ENCODE data around the gene RASGEF1C.

DNA sequence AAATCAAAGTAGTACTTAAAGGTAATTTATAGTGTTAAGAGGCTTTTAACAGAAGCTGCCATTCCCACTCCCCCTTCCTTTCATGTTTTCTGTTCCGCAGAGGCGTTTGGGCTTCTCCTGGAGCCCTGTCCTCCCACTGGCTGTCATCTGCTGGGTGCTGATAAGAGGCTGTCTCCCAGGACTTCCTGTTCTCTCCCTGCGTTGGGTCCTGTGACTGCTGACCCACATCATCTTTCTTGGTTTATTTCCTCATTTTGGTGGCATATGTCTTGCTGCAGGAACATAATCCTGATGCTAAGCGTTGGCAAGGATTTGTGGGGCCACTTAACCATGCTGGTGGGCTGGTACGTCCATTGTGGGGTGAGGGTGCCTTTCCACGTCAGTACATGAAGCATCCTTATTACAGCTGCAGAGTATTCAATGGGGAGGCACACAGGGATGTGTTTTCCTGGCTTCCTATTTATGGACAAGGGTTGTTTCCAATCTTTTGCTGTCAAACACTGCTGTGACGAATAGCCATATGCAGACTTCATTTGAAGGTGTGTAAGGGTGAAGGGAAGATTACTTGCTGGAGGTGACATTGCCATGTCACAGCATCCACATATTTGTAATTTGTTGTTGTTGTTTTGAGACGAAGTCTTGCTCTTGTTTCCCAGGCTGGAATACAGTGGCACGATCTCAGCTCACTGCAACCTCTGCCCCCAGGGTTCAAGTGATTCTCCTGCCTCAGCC lies 115.2 kb downstream of the RASGEF1C start:
- TF ChIP-seq, protein P1, sequence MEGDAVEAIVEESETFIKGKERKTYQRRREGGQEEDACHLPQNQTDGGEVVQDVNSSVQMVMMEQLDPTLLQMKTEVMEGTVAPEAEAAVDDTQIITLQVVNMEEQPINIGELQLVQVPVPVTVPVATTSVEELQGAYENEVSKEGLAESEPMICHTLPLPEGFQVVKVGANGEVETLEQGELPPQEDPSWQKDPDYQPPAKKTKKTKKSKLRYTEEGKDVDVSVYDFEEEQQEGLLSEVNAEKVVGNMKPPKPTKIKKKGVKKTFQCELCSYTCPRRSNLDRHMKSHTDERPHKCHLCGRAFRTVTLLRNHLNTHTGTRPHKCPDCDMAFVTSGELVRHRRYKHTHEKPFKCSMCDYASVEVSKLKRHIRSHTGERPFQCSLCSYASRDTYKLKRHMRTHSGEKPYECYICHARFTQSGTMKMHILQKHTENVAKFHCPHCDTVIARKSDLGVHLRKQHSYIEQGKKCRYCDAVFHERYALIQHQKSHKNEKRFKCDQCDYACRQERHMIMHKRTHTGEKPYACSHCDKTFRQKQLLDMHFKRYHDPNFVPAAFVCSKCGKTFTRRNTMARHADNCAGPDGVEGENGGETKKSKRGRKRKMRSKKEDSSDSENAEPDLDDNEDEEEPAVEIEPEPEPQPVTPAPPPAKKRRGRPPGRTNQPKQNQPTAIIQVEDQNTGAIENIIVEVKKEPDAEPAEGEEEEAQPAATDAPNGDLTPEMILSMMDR (IDR thresholded peaks at IDR 0.05): no peak
- TF ChIP-seq POLR2A (IDR thresholded peaks at IDR 0.05) (no peak), POLR2AphosphoS5 (IDR thresholded peaks at IDR 0.05) (no peak)
